OCI-LY3 (cell line): ENCODE measurements around the gene PAQR3.

Source experiments
- H2AFZ ChIP-seq: fragments of 200-600, 300-600 bp; shearing (Covaris generic); 2 replicates; pipeline ENCODE4 v1.6.0; 2014; ENCODE audit warnings: antibody characterized with exemption, low read depth, low read length
- H3K27ac ChIP-seq: fragments of 200-600, 300-600 bp; sonication (generic); 2 replicates; pipeline ENCODE4 v1.5.1; 2014; ENCODE audit warnings: mild to moderate bottlenecking, low read length, moderate library complexity, mixed read lengths
- H3K27me3 ChIP-seq: fragments of 200-600, 300-600 bp; sonication (generic); 2 replicates; pipeline ENCODE4 v1.6.1; 2014; ENCODE audit warnings: low read depth, low read length, mixed read lengths
- H3K36me3 ChIP-seq: fragments of 200-600, 300-600 bp; sonication (generic); replicated peaks from 2 replicates; pipeline ENCODE3; 2014; ENCODE audit warnings: low read depth, low read length, mixed read lengths
- H3K4me1 ChIP-seq: fragments of 300-600, 200-600 bp; sonication (generic); 2 replicates; pipeline ENCODE4 v1.6.1; 2014; ENCODE audit warnings: low read length, mixed read lengths
- H3K4me2 ChIP-seq: fragments of 200-600, 300-600 bp; sonication (generic); 2 replicates; pipeline ENCODE4 v1.6.1; 2014; ENCODE audit warnings: low read length, mixed read lengths
- H3K4me3 ChIP-seq: fragments of 300-600, 200-600 bp; sonication (generic); 2 replicates; pipeline ENCODE4 v1.5.1; 2014; ENCODE audit warnings: antibody characterized with exemption, mild to moderate bottlenecking, low read length, moderate library complexity
- H3K79me2 ChIP-seq: fragments of 300-600, 200-600 bp; shearing (Covaris generic); 2 replicates; pipeline ENCODE4 v1.6.1; 2014; ENCODE audit warnings: mild to moderate bottlenecking, low read length, mixed read lengths
- H3K9ac ChIP-seq: fragments of 300-600, 200-600 bp; shearing (Covaris generic); 2 replicates; pipeline ENCODE4 v1.6.0; 2014; ENCODE audit warnings: mild to moderate bottlenecking, low read length, moderate library complexity
- H3K9me3 ChIP-seq: fragments of 200-600, 300-600 bp; shearing (Covaris generic); 2 replicates; pipeline ENCODE4 v1.6.1; 2014; ENCODE audit warnings: low read length, mixed read lengths; ENCODE audit not compliant: insufficient read depth
- H4K20me1 ChIP-seq: fragments of 200-600, 300-600 bp; sonication (generic); 2 replicates; pipeline ENCODE4 v1.6.1; 2016; ENCODE audit warnings: low read length, mixed read lengths; ENCODE audit not compliant: insufficient read depth
- CTCF ChIP-seq: fragments of 200-600, 300-600 bp; sonication (generic); IDR thresholded peaks from 2 replicates; pipeline ENCODE4 v1.5.1; 2014; ENCODE audit warnings: antibody characterized with exemption, low read length, low read depth
- EZH2phosphoT487 ChIP-seq: fragments of 200-600 bp; shearing (Covaris generic); IDR thresholded peaks from 2 replicates; pipeline ENCODE4 v1.6.1; 2018; ENCODE audit warnings: antibody characterized with exemption, mixed run types, low read depth

PAQR3 gene

GRCh38 chr4:78938868-78939666 is at the start of gene PAQR3:
Gene PAQR3, minus strand, starts transcription at chr4:78939438. Its CDS starts 214 bp downstream, at chr4:78939224.
- Histone ChIP-seq H3K27me3 (peaks cover 13% of the 10 kb centered on the region), H4K20me1 (no peaks in the 10 kb centered on the region), H3K9ac (peak within 1 kb of the TSS; percentile 69), H2AFZ (peak within 1 kb of the TSS; percentile 98), H3K36me3 (no peaks in the 10 kb centered on the region), H3K79me2 (peaks cover 3% of the 10 kb centered on the region; the same call in 1 of the 2 replicates), H3K9me3 (no peaks in the 10 kb centered on the region), H3K4me3 (peak within 1 kb of the TSS; percentile 87), H3K27ac (no peak within 1 kb of the TSS), H3K4me1 (peaks cover 11% of the 10 kb centered on the region), H3K4me2 (peak within 1 kb of the TSS; percentile 90)
- TF ChIP-seq CTCF = 0 out of 2 replicates have a peak, but pooled peaks have one; percentile 8
- TF ChIP-seq EZH2phosphoT487 = no peak

GRCh38 chr4:78987683-78988082 is 48.4 kb upstream of the PAQR3 start:
- H2AFZ ChIP-seq = no peak overlapping the region
- H3K27me3 ChIP-seq = no peaks in the 10 kb centered on the region
- no peak overlapping the region for H3K9ac ChIP-seq
- H3K79me2 ChIP-seq = no peaks in the 10 kb centered on the region
- H3K4me2 ChIP-seq = no peak overlapping the region
- H3K36me3 ChIP-seq = no peaks in the 10 kb centered on the region
- no peak for TF ChIP-seq CTCF
- no peak for TF ChIP-seq EZH2phosphoT487
- H3K4me3 ChIP-seq = no peak overlapping the region
- H3K27ac ChIP-seq = no peak overlapping the region
- H4K20me1 ChIP-seq = no peaks in the 10 kb centered on the region
- H3K4me1 ChIP-seq = no peaks in the 10 kb centered on the region
- H3K9me3 ChIP-seq = no peaks in the 10 kb centered on the region

- Histone ChIP-seq H4K20me1 (no peaks in the 10 kb centered on the region), H3K9ac (no peak overlapping the region), H3K27me3 (no peaks in the 10 kb centered on the region), H3K79me2 (no peaks in the 10 kb centered on the region), H3K27ac (no peak overlapping the region), H3K4me3 (no peak overlapping the region), H3K4me1 (no peaks in the 10 kb centered on the region), H3K9me3 (no peaks in the 10 kb centered on the region), H3K4me2 (no peak overlapping the region), H2AFZ (no peak overlapping the region), H3K36me3 (no peaks in the 10 kb centered on the region)
- TF ChIP-seq EZH2phosphoT487 (no peak), CTCF (no peak)
These were observed 45.4 kb upstream of the PAQR3 start for GRCh38 chr4:78984593-78984992.

GRCh38 chr4:78975865-78976264 is 36.6 kb upstream of the PAQR3 start:
- Histone ChIP-seq H3K4me1 (no peaks in the 10 kb centered on the region), H3K4me3 (no peak overlapping the region)

More at GRCh38 chr4:78975865-78976264, 36.6 kb upstream of the PAQR3 start:
- TF ChIP-seq EZH2phosphoT487 (no peak), CTCF (no peak)
- H3K36me3 ChIP-seq = no peaks in the 10 kb centered on the region
- H3K4me2 ChIP-seq = no peak overlapping the region
- no peaks in the 10 kb centered on the region for H4K20me1 ChIP-seq
- no peaks in the 10 kb centered on the region for H3K9me3 ChIP-seq
- no peaks in the 10 kb centered on the region for H3K27me3 ChIP-seq
- no peaks in the 10 kb centered on the region for H3K79me2 ChIP-seq
- H3K9ac ChIP-seq = no peak overlapping the region
- no peak overlapping the region for H3K27ac ChIP-seq
- H2AFZ ChIP-seq = no peak overlapping the region
